ENCODE results near the gene ZNF891.

The ZNF891 gene

GRCh38 chr12:133130038-133130807 is at the start of gene ZNF891, which contains the start of gene ZNF10:
TSS of gene ZNF891 (minus strand) at chr12:133130274. CDS start at chr12:133121918, 8,356 bp downstream.
TSS of gene ZNF10 (plus strand) at chr12:133130627. CDS start at chr12:133144493, 13,866 bp downstream.
- DNase-seq (ENCODE audit: low spot score), result peak; percentile 93
- peak; percentile 97 for FAIRE-seq

DNA sequence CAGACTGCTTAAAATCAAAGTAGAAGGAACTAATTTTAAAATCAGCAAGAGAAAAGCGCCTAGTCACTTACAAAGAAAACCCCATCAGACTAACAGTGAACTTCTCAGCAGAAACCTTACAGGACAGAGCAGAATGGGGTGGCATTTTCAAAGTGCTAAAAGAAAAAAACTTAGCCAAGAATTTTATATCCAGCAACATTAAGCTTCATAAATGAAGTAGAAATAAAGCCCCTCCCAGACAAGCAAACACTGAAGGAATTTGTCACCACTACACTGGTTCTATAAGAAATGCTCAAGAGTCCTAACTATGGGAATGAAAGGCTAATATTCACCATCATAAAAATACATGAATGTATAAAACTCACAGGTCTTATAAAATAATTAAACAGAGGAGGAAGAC is 44.8 kb upstream of the ZNF891 start:
- no peak for DNase-seq (ENCODE audit: low spot score)

DNA sequence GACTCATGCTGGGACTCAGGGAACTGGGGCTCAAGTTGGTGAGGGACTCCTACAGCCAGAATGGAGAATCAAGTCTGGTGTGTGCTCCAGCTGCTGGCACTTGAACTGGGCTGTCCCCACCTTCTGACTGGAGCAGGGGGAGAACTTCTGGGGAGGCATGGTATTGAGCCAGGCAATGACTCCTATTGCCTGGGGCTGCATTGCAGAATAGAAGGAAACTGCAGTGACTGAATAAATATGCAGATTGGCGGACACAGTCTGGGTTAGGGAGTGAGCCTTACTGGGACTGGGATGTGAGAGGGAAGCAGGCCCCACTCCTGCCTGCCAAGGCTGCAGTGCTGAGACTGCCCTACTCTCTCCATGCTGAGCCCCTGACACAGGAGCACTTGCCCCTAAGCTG is 42.4 kb upstream of the ZNF891 start:
- DNase-seq (ENCODE audit: low spot score) (no peak), FAIRE-seq (no peak)

More for the DNA sequence above, 44.8 kb upstream of the ZNF891 start:
- no peak for FAIRE-seq

DNA sequence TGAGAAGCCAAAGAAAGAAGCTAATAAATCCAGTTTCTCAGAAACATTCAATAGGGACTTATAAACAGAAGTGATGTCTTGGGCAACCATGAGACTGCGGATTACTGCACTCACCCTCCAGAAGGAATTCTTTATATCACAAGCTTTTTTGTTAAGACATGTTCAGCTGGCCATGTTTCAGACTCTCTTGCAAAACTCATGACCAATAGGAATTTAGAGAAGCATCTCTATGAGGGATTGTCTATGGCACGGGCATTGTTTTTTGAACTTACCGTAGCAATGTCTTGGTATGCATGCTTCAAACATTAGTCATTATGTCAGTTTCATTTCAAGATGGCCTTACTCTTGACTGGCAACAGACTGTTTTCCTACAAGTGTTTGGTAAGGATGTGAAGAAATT is 35.7 kb upstream of the ZNF891 start:
- DNase-seq (ENCODE audit: low spot score) (no peak), FAIRE-seq (no peak)

DNA sequence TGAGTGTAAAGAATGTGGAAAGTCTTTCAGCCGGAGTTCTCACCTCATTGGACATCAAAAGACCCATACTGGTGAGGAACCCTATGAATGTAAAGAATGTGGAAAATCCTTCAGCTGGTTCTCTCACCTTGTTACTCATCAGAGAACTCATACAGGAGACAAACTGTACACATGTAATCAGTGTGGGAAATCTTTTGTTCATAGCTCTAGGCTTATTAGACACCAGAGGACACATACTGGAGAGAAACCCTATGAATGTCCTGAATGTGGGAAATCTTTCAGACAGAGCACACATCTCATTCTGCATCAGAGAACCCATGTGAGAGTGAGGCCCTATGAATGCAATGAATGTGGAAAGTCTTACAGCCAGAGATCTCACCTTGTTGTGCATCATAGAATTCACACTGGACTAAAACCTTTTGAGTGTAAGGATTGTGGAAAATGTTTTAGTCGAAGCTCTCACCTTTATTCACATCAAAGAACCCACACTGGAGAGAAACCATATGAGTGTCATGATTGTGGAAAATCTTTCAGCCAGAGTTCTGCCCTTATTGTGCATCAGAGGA is 26.1 kb upstream of the ZNF891 start:
- no peak for DNase-seq (ENCODE audit: low spot score)
- FAIRE-seq, result no peak

DNA sequence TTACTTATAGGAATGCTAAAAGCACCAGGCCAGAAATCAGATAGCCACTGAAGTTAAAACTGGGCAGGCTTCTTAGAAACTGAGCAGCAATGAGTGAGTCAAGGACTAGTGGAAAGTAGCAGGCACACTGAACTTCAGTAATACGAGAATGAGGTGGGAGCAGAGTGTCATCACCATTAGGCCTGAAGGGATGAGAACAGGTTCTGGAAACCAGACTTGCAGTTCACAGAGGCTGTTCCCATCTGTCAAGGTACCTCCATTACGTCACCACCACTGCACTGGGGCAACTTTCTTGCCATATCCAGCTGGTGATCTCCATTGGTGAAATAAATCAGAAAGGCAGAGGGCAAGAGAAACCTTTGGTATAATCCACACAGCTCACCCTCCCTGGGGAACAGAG is 15.9 kb upstream of the ZNF891 start:
- FAIRE-seq (no peak), DNase-seq (ENCODE audit: low spot score) (no peak)

DNA sequence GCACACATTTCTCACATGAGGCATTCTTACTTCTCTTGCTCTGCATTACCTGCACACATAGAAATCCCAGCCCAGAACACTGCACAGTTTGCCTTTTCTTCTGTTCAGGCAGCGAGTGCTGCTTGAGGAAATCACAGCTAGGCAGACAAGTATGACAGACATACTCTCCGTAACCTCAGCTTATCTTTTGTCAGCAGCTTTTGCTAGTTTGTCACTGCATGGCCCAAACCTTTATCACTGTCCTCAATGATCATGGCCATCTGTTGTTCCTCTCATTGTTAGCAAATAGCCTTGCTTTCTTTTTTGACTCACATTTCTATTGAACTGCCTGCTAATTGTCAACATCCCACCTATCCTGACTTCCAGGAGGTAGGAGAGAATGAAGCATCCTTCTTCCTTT is 5.7 kb upstream of the ZNF891 start:
- DNase-seq (ENCODE audit: low spot score), result no peak
- FAIRE-seq, result no peak

GRCh38 chr12:133130808-133131128 is 694 bp upstream of the ZNF891 start:
- DNase-seq (ENCODE audit: low spot score) (no peak), FAIRE-seq (no peak)

- DNase-seq (ENCODE audit: low spot score), result no peak
- FAIRE-seq, result no peak
These were observed 571 bp downstream of the ZNF891 start for GRCh38 chr12:133129368-133130037.

DNA sequence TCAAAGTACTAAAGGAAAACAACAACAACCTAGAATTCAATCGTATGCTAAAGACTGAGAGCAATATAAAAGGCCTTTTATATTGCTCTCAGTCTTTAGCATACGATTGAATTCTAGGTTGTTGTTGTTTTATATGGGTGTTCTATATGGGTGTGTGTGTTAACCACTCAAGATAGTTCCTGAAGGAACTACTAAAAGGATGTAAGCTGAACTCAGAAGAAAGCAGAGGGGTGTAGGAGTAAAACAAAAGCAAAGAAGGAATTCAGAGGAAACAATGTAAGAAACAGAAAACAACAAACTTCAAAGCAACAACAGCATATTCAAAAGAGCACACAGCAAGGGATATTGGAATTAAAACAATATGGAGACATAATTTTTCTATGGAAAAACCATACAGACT is 5.4 kb downstream of the ZNF891 start:
- FAIRE-seq (no peak), DNase-seq (ENCODE audit: low spot score) (no peak)

- no peak for DNase-seq (ENCODE audit: low spot score)
- FAIRE-seq, result no peak
These were observed 9.5 kb downstream of the ZNF891 start for GRCh38 chr12:133120385-133121191.

GRCh38 chr12:133108150-133108549 is 21.9 kb downstream of the ZNF891 start:
- no peak for FAIRE-seq

DNA sequence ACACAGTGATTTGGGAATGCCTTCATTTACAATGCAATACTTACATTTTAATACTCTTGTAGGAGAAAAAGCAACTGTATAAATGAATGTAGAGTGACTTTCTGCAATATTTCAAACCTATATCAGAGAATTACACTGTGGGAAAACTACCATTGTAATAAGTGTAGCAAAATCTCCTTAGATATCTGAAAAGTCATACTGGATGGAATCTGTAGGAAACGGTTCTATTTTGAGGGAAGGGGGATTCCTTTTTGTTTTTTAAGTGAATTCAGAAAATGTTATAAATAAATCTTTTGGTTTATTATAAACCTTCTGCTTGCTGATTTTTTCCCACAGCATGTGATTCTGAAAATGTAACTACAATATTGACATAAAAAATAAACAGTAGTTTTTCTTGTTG is 23.0 kb downstream of the ZNF891 start:
- FAIRE-seq (no peak), DNase-seq (ENCODE audit: low spot score) (no peak)

More at GRCh38 chr12:133108150-133108549, 21.9 kb downstream of the ZNF891 start:
- DNase-seq (ENCODE audit: low spot score), result no peak

DNA sequence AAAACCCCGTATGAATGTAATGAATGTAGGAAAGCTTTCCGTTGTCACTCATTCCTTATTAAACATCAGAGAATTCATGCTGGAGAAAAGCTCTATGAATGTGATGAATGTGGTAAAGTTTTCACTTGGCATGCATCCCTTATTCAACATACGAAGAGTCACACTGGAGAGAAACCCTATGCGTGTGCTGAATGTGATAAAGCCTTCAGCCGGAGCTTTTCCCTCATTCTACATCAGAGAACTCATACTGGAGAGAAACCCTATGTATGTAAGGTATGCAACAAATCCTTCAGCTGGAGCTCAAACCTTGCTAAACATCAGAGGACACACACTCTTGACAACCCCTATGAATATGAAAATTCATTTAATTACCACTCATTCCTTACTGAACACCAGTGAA is 23.8 kb downstream of the ZNF891 start:
- DNase-seq (ENCODE audit: low spot score), result no peak
- no peak for FAIRE-seq

- FAIRE-seq (no peak), DNase-seq (ENCODE audit: low spot score) (no peak)
These were observed 24.5 kb downstream of the ZNF891 start for GRCh38 chr12:133105620-133106019.

DNA sequence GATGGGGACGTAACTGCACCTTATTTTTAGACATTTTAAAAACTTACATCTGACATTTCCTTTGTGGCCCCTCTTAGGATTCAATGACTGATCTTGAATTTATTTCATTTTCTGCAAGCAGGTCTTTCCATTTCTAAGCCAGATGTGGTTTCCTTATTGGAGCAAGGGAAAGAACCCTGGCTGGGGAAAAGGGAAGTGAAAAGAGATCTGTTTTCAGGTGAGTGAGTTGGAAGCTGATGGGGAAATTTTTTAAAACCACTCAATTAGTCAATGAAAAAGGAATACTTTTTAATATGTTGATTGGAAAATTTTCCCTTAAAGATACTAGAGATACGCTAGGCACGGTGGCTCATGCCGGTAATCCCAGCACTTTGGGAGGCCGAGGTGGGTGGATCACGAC is 46.7 kb downstream of the ZNF891 start:
- DNase-seq (ENCODE audit: low spot score) (no peak), FAIRE-seq (no peak)

DNA sequence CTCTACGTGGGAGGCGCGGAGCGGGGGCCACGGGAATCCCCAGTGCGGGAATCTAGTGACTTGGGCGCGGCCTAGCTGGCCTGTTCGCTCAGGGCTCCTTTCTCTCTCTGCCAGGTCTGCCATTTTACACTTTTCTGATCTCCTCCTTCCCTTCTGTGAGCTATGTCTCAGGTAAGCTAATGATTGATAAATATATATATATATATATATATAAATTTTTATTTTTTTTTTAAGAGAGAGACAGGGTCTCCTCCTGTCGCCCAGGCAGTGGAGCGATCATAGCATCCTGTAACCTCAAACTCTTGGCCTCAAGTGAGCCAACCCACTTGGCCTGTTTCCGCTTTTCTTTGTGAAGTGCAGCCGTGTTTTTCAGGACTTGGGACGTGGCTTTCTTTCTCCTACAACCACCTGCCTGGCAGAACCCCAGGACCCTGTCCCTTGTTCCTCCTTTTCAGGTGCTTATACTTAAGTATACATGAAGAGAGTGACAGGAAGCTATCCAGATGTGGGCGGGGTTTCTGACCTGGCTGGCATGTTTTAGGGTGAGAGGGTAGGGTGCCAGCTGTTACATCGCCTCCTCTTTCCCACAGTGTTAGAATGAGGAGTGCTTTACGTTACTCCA is 48.8 kb downstream of the ZNF891 start:
- FAIRE-seq, result no peak
- DNase-seq (ENCODE audit: low spot score), result no peak

DNA sequence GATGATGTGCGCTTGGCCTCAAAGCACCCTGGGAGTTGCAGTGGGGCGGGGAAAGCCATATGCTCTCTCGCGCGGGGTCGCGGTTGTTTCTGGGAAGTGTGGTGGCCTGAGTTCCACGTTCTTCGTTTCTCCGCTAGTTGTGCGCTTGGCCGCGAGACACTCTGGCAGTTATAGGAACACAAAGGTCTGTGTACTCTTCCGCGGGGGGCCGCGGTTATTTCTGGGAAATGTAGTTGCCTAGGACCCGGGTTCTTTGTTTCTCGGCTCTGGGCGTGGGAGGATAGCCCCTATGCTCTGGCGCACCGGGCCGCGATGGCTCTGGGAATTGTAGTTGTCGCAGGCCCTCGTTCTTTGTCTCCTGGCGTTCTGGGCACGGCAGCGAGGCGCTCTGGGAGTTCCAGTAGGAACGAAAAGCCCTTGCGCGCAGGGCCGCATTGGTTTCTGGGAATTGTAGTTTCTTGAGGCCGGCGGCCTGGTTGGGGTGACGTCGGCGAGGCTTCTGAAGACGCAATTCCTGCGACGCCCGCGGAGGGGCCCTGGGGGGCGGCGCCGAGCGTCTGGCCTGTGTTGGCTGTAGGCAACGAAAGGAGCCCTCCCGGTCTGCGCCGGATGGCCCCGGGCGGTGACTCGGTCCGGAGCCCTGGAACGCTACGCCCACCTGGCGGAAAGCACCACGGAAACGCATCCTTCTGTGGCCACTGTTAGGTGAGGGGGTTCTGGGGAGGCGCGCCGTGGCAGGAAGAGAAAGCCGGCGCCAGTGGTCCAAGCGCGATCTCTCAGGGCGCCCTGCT is 49.5 kb downstream of the ZNF891 start, which contains the start of gene ZNF140:
Gene ZNF140, plus strand, starts transcription at position 556 of the 791 bp plus-strand sequence. CDS start 398 bp downstream, outside the sequence.
- FAIRE-seq, result no peak
- DNase-seq (ENCODE audit: low spot score), result peak; percentile 90

DNA sequence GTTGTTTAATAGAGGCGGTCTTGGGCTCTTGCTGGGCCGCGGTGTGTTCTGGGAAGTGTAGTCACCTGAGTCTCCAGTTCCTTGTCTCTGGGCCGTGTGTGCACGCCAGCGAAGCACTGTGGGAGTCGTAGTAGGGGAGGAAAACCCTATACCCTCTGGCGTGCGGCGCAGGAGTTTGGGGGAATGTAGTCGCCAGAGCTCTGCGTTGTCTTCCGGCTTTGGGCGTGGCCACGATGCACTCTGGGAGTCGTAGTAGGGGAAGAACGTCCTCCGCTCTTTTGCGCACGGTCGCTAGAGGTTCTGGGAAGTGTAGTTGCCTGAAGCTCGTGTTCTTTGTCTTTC is 50.1 kb downstream of the ZNF891 start:
- peak; percentile 5 for FAIRE-seq
- DNase-seq (ENCODE audit: low spot score), result peak; percentile 91

DNA sequence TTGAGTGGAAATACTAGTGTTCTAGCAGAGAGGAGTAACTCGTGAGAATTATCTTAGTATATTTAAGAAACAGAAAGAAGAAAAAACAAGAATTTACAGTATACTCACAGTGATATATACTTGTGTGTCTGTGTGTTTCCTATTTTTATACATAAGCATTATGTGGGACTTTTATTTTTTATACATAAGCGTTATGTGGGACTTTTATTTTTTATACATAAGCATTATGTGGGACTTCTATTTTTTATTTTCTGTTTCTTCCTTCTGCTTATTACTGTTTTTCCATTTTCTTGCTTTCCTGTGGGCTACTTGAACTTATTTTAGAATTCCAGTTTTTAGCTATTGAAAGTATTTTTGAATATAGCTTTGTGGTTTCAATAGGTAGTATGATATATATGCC is 56.2 kb downstream of the ZNF891 start:
- FAIRE-seq, result no peak
- DNase-seq (ENCODE audit: low spot score), result no peak
